PC-3 (cell line): ENCODE results near the gene SLC7A10.

Experiments used
- EZH2 ChIP-seq: fragments of 300-600 bp; sonication (generic); IDR thresholded peaks from one replicate; pipeline ENCODE4 v1.6.1; 2017; ENCODE audit warnings: antibody characterized with exemption, mild to moderate bottlenecking, low read length; ENCODE audit not compliant: unreplicated experiment
- EZH2phosphoT487 ChIP-seq: fragments of 300-600 bp; sonication (generic); IDR thresholded peaks from 2 replicates; pipeline ENCODE4 v1.6.1; 2018; ENCODE audit warnings: mild to moderate bottlenecking, antibody characterized with exemption, low read length, borderline replicate concordance
- TF ChIP-seq, protein P1 (sequence below): fragments of 300-600 bp; sonication (generic); conservative IDR thresholded peaks from 2 replicates; pipeline ENCODE4 v1.5.1; 2017; ENCODE audit warnings: antibody characterized with exemption, low read depth, mild to moderate bottlenecking, low read length

DNA sequence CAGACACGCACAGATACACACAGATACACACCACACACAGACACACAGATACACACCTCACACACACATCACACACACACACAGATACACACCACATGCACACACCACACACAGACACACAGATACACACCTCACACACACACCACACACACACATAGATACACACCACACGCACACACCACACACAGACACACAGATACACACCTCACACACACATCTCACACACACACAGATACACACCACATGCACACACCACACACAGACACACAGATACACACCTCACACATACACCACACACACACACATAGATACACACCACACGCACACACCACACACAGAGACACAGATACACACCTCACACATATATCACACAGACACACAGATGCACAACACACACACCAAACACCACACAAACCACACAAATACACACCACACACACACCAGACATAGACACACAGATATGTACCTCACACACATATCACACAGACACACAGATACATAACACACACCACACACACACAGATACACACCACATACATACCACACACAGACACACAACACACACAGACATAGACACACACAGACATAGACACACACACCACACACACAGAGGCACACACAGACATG, 24.2 kb upstream of the SLC7A10 start:
- TF ChIP-seq, protein P1, sequence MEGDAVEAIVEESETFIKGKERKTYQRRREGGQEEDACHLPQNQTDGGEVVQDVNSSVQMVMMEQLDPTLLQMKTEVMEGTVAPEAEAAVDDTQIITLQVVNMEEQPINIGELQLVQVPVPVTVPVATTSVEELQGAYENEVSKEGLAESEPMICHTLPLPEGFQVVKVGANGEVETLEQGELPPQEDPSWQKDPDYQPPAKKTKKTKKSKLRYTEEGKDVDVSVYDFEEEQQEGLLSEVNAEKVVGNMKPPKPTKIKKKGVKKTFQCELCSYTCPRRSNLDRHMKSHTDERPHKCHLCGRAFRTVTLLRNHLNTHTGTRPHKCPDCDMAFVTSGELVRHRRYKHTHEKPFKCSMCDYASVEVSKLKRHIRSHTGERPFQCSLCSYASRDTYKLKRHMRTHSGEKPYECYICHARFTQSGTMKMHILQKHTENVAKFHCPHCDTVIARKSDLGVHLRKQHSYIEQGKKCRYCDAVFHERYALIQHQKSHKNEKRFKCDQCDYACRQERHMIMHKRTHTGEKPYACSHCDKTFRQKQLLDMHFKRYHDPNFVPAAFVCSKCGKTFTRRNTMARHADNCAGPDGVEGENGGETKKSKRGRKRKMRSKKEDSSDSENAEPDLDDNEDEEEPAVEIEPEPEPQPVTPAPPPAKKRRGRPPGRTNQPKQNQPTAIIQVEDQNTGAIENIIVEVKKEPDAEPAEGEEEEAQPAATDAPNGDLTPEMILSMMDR, result no peak
- TF ChIP-seq EZH2 (no peak), EZH2phosphoT487 (no peak)
